COLO668 (cell line): Measurements from ENCODE around the gene MAML3.
A peak's percentile ranks its signal among the peaks of the same experiment; 100 is the strongest.

Source experiments
- DNase-seq: peaks from one replicate; lab custom pipeline; 2025; ENCODE audit not compliant: unreplicated experiment; lab: John Stamatoyannopoulos, UW

The MAML3 gene

GRCh38 chr4:140080883-140081282 is 73.1 kb downstream of the MAML3 start:
- DNase-seq, result no peak

GRCh38 chr4:140078366-140078765 is 75.6 kb downstream of the MAML3 start:
- DNase-seq, result peak; percentile 56

GRCh38 chr4:140076307-140076706 is 77.7 kb downstream of the MAML3 start:
- no peak for DNase-seq

- no peak for DNase-seq
These were observed 82.2 kb downstream of the MAML3 start for GRCh38 chr4:140071806-140072205.

- no peak for DNase-seq
These were observed 83.0 kb downstream of the MAML3 start for GRCh38 chr4:140070973-140071372.

- DNase-seq, result no peak
These were observed 83.6 kb downstream of the MAML3 start for GRCh38 chr4:140070366-140070765.

GRCh38 chr4:140069066-140069465 is 84.9 kb downstream of the MAML3 start:
- DNase-seq, result no peak

- no peak for DNase-seq
These were observed 85.7 kb downstream of the MAML3 start for GRCh38 chr4:140068271-140068670.

GRCh38 chr4:140066031-140066930 is 87.7 kb downstream of the MAML3 start:
- DNase-seq, result no peak

GRCh38 chr4:140065393-140065792 is 88.6 kb downstream of the MAML3 start:
- no peak for DNase-seq

GRCh38 chr4:140061659-140062289 is 92.2 kb downstream of the MAML3 start:
- DNase-seq, result no peak

- no peak for DNase-seq
These were observed 92.8 kb downstream of the MAML3 start for GRCh38 chr4:140061194-140061593.

- DNase-seq, result no peak
These were observed 94.8 kb downstream of the MAML3 start for GRCh38 chr4:140059159-140059558.

GRCh38 chr4:140057701-140058100 is 96.3 kb downstream of the MAML3 start:
- DNase-seq, result no peak

- DNase-seq, result no peak
These were observed 98.0 kb downstream of the MAML3 start for GRCh38 chr4:140056015-140056414.

GRCh38 chr4:140054861-140055260 is 99.1 kb downstream of the MAML3 start:
- DNase-seq, result no peak

- DNase-seq, result no peak
These were observed 100.8 kb downstream of the MAML3 start for GRCh38 chr4:140053185-140053584.

GRCh38 chr4:140052050-140052449 is 101.9 kb downstream of the MAML3 start:
- DNase-seq, result peak; percentile 15

- peak; percentile 33 for DNase-seq
These were observed 103.9 kb downstream of the MAML3 start for GRCh38 chr4:140049849-140050637.

GRCh38 chr4:140049024-140049848 is 104.7 kb downstream of the MAML3 start:
- peak; percentile 78 for DNase-seq
